Measurements from ENCODE around the gene ZNF8.

GRCh38 chr19:58277748-58278540 lies 811 bp upstream of the ZNF8 start:
- TF ChIP-seq, protein P1, sequence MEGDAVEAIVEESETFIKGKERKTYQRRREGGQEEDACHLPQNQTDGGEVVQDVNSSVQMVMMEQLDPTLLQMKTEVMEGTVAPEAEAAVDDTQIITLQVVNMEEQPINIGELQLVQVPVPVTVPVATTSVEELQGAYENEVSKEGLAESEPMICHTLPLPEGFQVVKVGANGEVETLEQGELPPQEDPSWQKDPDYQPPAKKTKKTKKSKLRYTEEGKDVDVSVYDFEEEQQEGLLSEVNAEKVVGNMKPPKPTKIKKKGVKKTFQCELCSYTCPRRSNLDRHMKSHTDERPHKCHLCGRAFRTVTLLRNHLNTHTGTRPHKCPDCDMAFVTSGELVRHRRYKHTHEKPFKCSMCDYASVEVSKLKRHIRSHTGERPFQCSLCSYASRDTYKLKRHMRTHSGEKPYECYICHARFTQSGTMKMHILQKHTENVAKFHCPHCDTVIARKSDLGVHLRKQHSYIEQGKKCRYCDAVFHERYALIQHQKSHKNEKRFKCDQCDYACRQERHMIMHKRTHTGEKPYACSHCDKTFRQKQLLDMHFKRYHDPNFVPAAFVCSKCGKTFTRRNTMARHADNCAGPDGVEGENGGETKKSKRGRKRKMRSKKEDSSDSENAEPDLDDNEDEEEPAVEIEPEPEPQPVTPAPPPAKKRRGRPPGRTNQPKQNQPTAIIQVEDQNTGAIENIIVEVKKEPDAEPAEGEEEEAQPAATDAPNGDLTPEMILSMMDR (IDR thresholded peaks at IDR 0.05), result no peak
- TF ChIP-seq NR3C1 (IDR thresholded peaks at IDR 0.05) (no peak), EP300 (IDR thresholded peaks at IDR 0.05) (no peak), PHF8 (IDR thresholded peaks at IDR 0.05; ENCODE audit: borderline replicate concordance, low read depth) (peak; percentile 79; the same call in 1 of the 2 replicates), POLR2A (IDR thresholded peaks at IDR 0.05; ENCODE audit: low read length) (no peak), BCL3 (IDR thresholded peaks at IDR 0.05) (no peak), MAZ (IDR thresholded peaks at IDR 0.05; ENCODE audit: borderline replicate concordance, low read depth, low read length) (no peak), KDM1A (IDR thresholded peaks at IDR 0.05; ENCODE audit: low read depth) (no peak), HMGXB4 (CRISPR knock-in tag; IDR thresholded peaks at IDR 0.05; ENCODE audit: borderline replicate concordance) (no peak), ZC3H11A (IDR thresholded peaks at IDR 0.05) (no peak), FOSL2 (IDR thresholded peaks at IDR 0.05) (no peak), FOSL2 (CRISPR knock-in tag; IDR thresholded peaks at IDR 0.05) (no peak), RAD21 (conservative IDR thresholded peaks at IDR 0.05 in 1 of 2, IDR thresholded peaks at IDR 0.05 in 1 of 2) (no peak)
